Measurements from ENCODE around the gene SLC26A9. TPM values are rescaled to one million over a fixed set of nuclear protein-coding genes. Genes with fewer than 3 reads are reported as not detected.

SLC26A9 gene
- total and polyA plus RNA-seq, 10 of the 15 experiments (the other 5 are each of a cell fraction or from before 2014, with no cell fraction given), result 0.09 to 0.40 (median 0.17) TPM

DNA sequence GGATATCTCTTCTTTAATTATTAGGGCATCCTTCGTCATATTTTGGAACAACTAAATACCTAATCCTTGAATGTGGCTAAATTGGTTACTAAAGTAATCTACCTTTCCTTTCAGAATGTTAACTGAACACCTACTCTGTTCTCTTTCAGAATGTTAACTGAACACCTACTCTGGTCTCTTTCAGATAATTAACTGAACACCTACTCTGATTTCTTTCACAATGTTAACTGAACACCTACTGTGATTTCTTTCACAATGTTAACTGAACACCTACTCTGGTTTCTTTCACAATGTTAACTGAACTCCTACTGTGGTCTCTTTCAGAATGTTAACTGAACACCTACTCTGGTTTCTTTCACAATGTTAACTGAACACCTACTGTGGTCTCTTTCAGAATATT is 38.0 kb upstream of the SLC26A9 start (continued):
- TF ChIP-seq, protein P1, sequence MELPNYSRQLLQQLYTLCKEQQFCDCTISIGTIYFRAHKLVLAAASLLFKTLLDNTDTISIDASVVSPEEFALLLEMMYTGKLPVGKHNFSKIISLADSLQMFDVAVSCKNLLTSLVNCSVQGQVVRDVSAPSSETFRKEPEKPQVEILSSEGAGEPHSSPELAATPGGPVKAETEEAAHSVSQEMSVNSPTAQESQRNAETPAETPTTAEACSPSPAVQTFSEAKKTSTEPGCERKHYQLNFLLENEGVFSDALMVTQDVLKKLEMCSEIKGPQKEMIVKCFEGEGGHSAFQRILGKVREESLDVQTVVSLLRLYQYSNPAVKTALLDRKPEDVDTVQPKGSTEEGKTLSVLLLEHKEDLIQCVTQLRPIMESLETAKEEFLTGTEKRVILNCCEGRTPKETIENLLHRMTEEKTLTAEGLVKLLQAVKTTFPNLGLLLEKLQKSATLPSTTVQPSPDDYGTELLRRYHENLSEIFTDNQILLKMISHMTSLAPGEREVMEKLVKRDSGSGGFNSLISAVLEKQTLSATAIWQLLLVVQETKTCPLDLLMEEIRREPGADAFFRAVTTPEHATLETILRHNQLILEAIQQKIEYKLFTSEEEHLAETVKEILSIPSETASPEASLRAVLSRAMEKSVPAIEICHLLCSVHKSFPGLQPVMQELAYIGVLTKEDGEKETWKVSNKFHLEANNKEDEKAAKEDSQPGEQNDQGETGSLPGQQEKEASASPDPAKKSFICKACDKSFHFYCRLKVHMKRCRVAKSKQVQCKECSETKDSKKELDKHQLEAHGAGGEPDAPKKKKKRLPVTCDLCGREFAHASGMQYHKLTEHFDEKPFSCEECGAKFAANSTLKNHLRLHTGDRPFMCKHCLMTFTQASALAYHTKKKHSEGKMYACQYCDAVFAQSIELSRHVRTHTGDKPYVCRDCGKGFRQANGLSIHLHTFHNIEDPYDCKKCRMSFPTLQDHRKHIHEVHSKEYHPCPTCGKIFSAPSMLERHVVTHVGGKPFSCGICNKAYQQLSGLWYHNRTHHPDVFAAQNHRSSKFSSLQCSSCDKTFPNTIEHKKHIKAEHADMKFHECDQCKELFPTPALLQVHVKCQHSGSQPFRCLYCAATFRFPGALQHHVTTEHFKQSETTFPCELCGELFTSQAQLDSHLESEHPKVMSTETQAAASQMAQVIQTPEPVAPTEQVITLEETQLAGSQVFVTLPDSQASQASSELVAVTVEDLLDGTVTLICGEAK (IDR thresholded peaks at IDR 0.05; ENCODE audit: borderline replicate concordance), result no peak
- TF ChIP-seq NFYB (IDR thresholded peaks at IDR 0.05; ENCODE audit: insufficient read depth, low read depth, low read length) (no peak), SREBF2 (IDR thresholded peaks at IDR 0.05; ENCODE audit: low read length) (no peak), SIX5 (IDR thresholded peaks at IDR 0.05; ENCODE audit: low read depth, low read length, severe bottlenecking) (no peak)
- TF ChIP-seq, protein P2, sequence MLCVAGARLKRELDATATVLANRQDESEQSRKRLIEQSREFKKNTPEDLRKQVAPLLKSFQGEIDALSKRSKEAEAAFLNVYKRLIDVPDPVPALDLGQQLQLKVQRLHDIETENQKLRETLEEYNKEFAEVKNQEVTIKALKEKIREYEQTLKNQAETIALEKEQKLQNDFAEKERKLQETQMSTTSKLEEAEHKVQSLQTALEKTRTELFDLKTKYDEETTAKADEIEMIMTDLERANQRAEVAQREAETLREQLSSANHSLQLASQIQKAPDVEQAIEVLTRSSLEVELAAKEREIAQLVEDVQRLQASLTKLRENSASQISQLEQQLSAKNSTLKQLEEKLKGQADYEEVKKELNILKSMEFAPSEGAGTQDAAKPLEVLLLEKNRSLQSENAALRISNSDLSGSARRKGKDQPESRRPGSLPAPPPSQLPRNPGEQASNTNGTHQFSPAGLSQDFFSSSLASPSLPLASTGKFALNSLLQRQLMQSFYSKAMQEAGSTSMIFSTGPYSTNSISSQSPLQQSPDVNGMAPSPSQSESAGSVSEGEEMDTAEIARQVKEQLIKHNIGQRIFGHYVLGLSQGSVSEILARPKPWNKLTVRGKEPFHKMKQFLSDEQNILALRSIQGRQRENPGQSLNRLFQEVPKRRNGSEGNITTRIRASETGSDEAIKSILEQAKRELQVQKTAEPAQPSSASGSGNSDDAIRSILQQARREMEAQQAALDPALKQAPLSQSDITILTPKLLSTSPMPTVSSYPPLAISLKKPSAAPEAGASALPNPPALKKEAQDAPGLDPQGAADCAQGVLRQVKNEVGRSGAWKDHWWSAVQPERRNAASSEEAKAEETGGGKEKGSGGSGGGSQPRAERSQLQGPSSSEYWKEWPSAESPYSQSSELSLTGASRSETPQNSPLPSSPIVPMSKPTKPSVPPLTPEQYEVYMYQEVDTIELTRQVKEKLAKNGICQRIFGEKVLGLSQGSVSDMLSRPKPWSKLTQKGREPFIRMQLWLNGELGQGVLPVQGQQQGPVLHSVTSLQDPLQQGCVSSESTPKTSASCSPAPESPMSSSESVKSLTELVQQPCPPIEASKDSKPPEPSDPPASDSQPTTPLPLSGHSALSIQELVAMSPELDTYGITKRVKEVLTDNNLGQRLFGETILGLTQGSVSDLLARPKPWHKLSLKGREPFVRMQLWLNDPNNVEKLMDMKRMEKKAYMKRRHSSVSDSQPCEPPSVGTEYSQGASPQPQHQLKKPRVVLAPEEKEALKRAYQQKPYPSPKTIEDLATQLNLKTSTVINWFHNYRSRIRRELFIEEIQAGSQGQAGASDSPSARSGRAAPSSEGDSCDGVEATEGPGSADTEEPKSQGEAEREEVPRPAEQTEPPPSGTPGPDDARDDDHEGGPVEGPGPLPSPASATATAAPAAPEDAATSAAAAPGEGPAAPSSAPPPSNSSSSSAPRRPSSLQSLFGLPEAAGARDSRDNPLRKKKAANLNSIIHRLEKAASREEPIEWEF (IDR thresholded peaks at IDR 0.05; ENCODE audit: insufficient replicate concordance, low read depth, low read length), result no peak
